ENCODE results near the gene PTCH2. TPM values are rescaled to one million over a fixed set of nuclear protein-coding genes. Genes with fewer than 3 reads are reported as not detected.
A peak's percentile ranks its signal among the peaks of the same experiment; 100 is the strongest.

The PTCH2 gene
- total RNA-seq, 1 experiment from 2014 or later, result 1.1 TPM

GRCh38 chr1:44832056-44832705 is 10.9 kb downstream of the PTCH2 start:
- POLR2A ChIA-PET, result no interaction called here
- CTCF ChIA-PET, result interaction anchor here (0.7 to 4.1 kb wide), 7 partner anchors 11 to 471 kb away, joined by 3 to 17 read pairs (median 4); no protein-coding TSS in a partner anchor
- H3K27ac Mint-ChIP-seq, result 0 out of 2 replicates have a peak overlapping the region, but pooled peaks have one; percentile 32
- H3K4me3 Mint-ChIP-seq, result no peak overlapping the region
- H3K4me1 Mint-ChIP-seq, result peaks cover 12% of the 10 kb centered on the region
- no peaks in the 10 kb centered on the region for H3K27me3 Mint-ChIP-seq (ENCODE audit: low read depth)
- peak; percentile 5; the same call in 1 of the 2 replicates for ATAC-seq
- no peaks in the 10 kb centered on the region for H3K36me3 Mint-ChIP-seq
- TF ChIP-seq IRF1 (CRISPR knock-in tag; IDR thresholded peaks at IDR 0.05) (no peak), CREM (CRISPR knock-in tag; IDR thresholded peaks at IDR 0.05) (no peak), TEAD1 (CRISPR knock-in tag; IDR thresholded peaks at IDR 0.05) (no peak), ELF4 (CRISPR knock-in tag; IDR thresholded peaks at IDR 0.05; ENCODE audit: low read depth) (no peak), TEAD4 (CRISPR knock-in tag; IDR thresholded peaks at IDR 0.05) (no peak), JUN (CRISPR knock-in tag; IDR thresholded peaks at IDR 0.05) (no peak), ETV6 (CRISPR knock-in tag; IDR thresholded peaks at IDR 0.05) (no peak), ZNF396 (CRISPR knock-in tag; IDR thresholded peaks at IDR 0.05; ENCODE audit: borderline replicate concordance) (no peak), FOXK1 (CRISPR knock-in tag; IDR thresholded peaks at IDR 0.05) (no peak)
- no peak for DNase-seq (ENCODE audit: low spot score)
- no peaks in the 10 kb centered on the region for H3K9me3 Mint-ChIP-seq

GRCh38 chr1:44831516-44831915 is 11.5 kb downstream of the PTCH2 start:
- Mint-ChIP-seq H3K4me3 (no peak overlapping the region), H3K27ac (no peak overlapping the region; the same call in 1 of the 2 replicates), H3K9me3 (no peaks in the 10 kb centered on the region), H3K4me1 (peaks cover 12% of the 10 kb centered on the region), H3K27me3 (ENCODE audit: low read depth) (no peaks in the 10 kb centered on the region), H3K36me3 (no peaks in the 10 kb centered on the region)
- DNase-seq (ENCODE audit: low spot score), result no peak
- ChIA-PET POLR2A (interaction anchor here (1.3 kb wide), 1 partner anchor 31 kb away, joined by 3 read pairs; the partner anchor contains the start of gene PLK3), CTCF (interaction anchor here (1.0 to 4.1 kb wide), 7 partner anchors 10 to 472 kb away, joined by 3 to 17 read pairs (median 4); partner anchors contain the start of genes HECTD3 and UROD)
- ATAC-seq, result no peak
- TF ChIP-seq ZNF317 (CRISPR knock-in tag; IDR thresholded peaks at IDR 0.05; ENCODE audit: borderline replicate concordance, low read depth) (no peak), JUN (CRISPR knock-in tag; IDR thresholded peaks at IDR 0.05) (no peak), TEAD4 (CRISPR knock-in tag; IDR thresholded peaks at IDR 0.05) (no peak), TP53 (CRISPR knock-in tag; IDR thresholded peaks at IDR 0.05) (no peak), ZNF219 (CRISPR knock-in tag; IDR thresholded peaks at IDR 0.05; ENCODE audit: borderline replicate concordance) (no peak), IRF1 (CRISPR knock-in tag; IDR thresholded peaks at IDR 0.05) (no peak), SMAD4 (CRISPR knock-in tag; IDR thresholded peaks at IDR 0.05) (no peak), ATF3 (CRISPR knock-in tag; conservative IDR thresholded peaks at IDR 0.05) (no peak), NFYB (CRISPR knock-in tag; conservative IDR thresholded peaks at IDR 0.05; ENCODE audit: low read depth) (no peak), NFE2L1 (CRISPR knock-in tag; IDR thresholded peaks at IDR 0.05) (no peak), JAZF1 (CRISPR knock-in tag; IDR thresholded peaks at IDR 0.05) (no peak), ETV6 (CRISPR knock-in tag; IDR thresholded peaks at IDR 0.05) (no peak)

- H3K36me3 Mint-ChIP-seq, result no peaks in the 10 kb centered on the region
- no peak overlapping the region for H3K4me3 Mint-ChIP-seq
- ATAC-seq (no peak), DNase-seq (ENCODE audit: low spot score) (no peak)
- H3K27ac Mint-ChIP-seq, result no peak overlapping the region
- ChIA-PET POLR2A (interaction anchor here (0.8 to 1.3 kb wide), 2 partner anchors 31 to 109 kb away, joined by 3 to 4 read pairs; partner anchors contain the start of gene PLK3), CTCF (interaction anchor here (0.7 to 4.1 kb wide), 6 partner anchors 9 to 180 kb away, joined by 3 to 17 read pairs (median 9); partner anchors contain the start of genes HECTD3, PTCH2 and UROD)
- no peaks in the 10 kb centered on the region for H3K9me3 Mint-ChIP-seq
- no peaks in the 10 kb centered on the region for H3K27me3 Mint-ChIP-seq (ENCODE audit: low read depth)
- H3K4me1 Mint-ChIP-seq, result peaks cover 13% of the 10 kb centered on the region
- TF ChIP-seq ELF4 (CRISPR knock-in tag; IDR thresholded peaks at IDR 0.05; ENCODE audit: low read depth) (no peak), USF2 (CRISPR knock-in tag; IDR thresholded peaks at IDR 0.05) (no peak), GTF2I (CRISPR knock-in tag; conservative IDR thresholded peaks at IDR 0.05) (no peak), CBFB (CRISPR knock-in tag; IDR thresholded peaks at IDR 0.05; ENCODE audit: low read depth) (no peak), E2F5 (CRISPR knock-in tag; IDR thresholded peaks at IDR 0.05) (no peak), NR1H2 (CRISPR knock-in tag; IDR thresholded peaks at IDR 0.05) (no peak), PRDM15 (CRISPR knock-in tag; IDR thresholded peaks at IDR 0.05) (no peak), TEAD1 (CRISPR knock-in tag; IDR thresholded peaks at IDR 0.05) (no peak), PRRX2 (CRISPR knock-in tag; IDR thresholded peaks at IDR 0.05) (no peak)
Measured at GRCh38 chr1:44830900-44831304, 12.2 kb downstream of the PTCH2 start.

All from WTC11 (cell line).